WTC11 (cell line): ENCODE measurements around the gene NKD1.

ENCODE experiments used
- CTCF ChIP-seq: fragments of 200-600 bp; IDR thresholded peaks from 2 replicates; pipeline ENCODE4 v1.8.0; 2022; ENCODE audit warnings: antibody characterized with exemption
- SMAD3 ChIP-seq: sonication (generic); formaldehyde crosslinking; IDR thresholded peaks from 2 replicates; pipeline ENCODE4 v1.8.0; 2022; ENCODE audit warnings: missing genetic modification reagents, mild to moderate bottlenecking, borderline replicate concordance
- ZNF121 ChIP-seq: sonication (generic); formaldehyde crosslinking; IDR thresholded peaks from 2 replicates; pipeline ENCODE4 v1.8.0; 2023; ENCODE audit warnings: missing genetic modification reagents

DNA sequence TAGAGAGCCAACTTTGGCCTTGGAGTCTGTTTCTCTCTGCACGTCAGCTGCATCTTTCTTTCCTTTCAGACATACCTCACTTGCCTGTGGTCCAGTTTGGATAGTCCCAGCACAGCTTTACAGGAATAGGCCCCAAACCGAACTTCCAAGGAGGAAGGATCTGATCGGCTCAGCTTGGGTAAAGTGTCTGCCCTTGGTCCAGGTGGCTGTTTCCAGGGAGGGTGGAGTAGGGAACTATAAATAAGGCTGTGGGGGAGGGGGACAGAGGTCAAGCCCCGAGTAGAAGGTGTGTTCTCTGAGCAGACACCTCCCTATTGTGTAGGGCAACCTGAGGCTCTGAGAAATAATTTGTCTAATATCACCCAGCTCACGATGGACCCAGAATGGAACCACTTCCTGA, 29.2 kb upstream of the NKD1 start:
- TF ChIP-seq SMAD3 (CRISPR knock-in tag) (no peak), CTCF (no peak), ZNF121 (CRISPR knock-in tag) (no peak)
